H9 (cell line): Measurements from ENCODE around the gene MAP3K5. TPM values are rescaled to one million over a fixed set of nuclear protein-coding genes. Genes with fewer than 3 reads are reported as not detected.

Experiments used
- DNase-seq: peaks from one replicate; pipeline ENCODE4 v3.0.0-alpha.2; 2017
- H2AFZ ChIP-seq: one replicate; pipeline ENCODE4 v1.6.1; 2013; ENCODE audit warnings: mild to moderate bottlenecking, low read length, control low read depth, moderate library complexity
- H2AK5ac ChIP-seq: 2 replicates; pipeline ENCODE4 v1.6.1; 2013; ENCODE audit warnings: low read length, control low read depth, mixed read lengths; ENCODE audit not compliant: insufficient read length
- H2BK120ac ChIP-seq: one replicate; pipeline ENCODE4 v1.6.1; 2013; ENCODE audit warnings: low read depth, mild to moderate bottlenecking, low read length, control low read depth, inconsistent platforms; ENCODE audit not compliant: poor library complexity, severe bottlenecking
- H2BK12ac ChIP-seq: 2 replicates; pipeline ENCODE4 v1.6.1; 2013; ENCODE audit warnings: low read length, control low read depth, mixed read lengths, low read depth; ENCODE audit not compliant: insufficient read length
- H2BK15ac ChIP-seq: 2 replicates; pipeline ENCODE4 v1.6.1; 2013; ENCODE audit warnings: low read depth, low read length, control low read depth
- H2BK20ac ChIP-seq: one replicate; pipeline ENCODE4 v1.6.1; 2013; ENCODE audit warnings: low read depth, mild to moderate bottlenecking, low read length, control low read depth, inconsistent platforms; ENCODE audit not compliant: poor library complexity, severe bottlenecking
- H2BK5ac ChIP-seq: 2 replicates; pipeline ENCODE4 v1.6.1; 2013; ENCODE audit warnings: low read length, control low read depth, mixed read lengths; ENCODE audit not compliant: insufficient read length
- H3K14ac ChIP-seq: 2 replicates; pipeline ENCODE4 v1.6.1; 2013; ENCODE audit warnings: low read length, control low read depth; ENCODE audit not compliant: insufficient read depth
- H3K18ac ChIP-seq: 2 replicates; pipeline ENCODE4 v1.6.1; 2013; ENCODE audit warnings: low read depth, mild to moderate bottlenecking, mixed read lengths, low read length, control low read depth; ENCODE audit not compliant: insufficient read length
- H3K23ac ChIP-seq: 2 replicates; pipeline ENCODE4 v1.6.1; 2013; ENCODE audit warnings: low read length, control low read depth, mixed read lengths, low read depth; ENCODE audit not compliant: insufficient read length
- H3K23me2 ChIP-seq: 2 replicates; pipeline ENCODE4 v1.6.1; 2013; ENCODE audit warnings: low read depth, mild to moderate bottlenecking, mixed read lengths, low read length, control low read depth; ENCODE audit not compliant: insufficient read length, poor library complexity, severe bottlenecking
- H3K27ac ChIP-seq: 2 replicates; pipeline ENCODE4 v1.5.1; 2013; ENCODE audit warnings: low read length, control low read depth, mixed read lengths, low read depth; ENCODE audit not compliant: insufficient read length
- H3K27me3 ChIP-seq: 2 replicates; pipeline ENCODE4 v1.6.1; 2013; ENCODE audit warnings: low read length, control low read depth, inconsistent platforms; ENCODE audit not compliant: insufficient read depth
- H3K4ac ChIP-seq: 2 replicates; pipeline ENCODE4 v1.6.1; 2013; ENCODE audit warnings: low read depth, mild to moderate bottlenecking, control low read depth, inconsistent platforms, low read length, moderate library complexity
- H3K4me1 ChIP-seq: 2 replicates; pipeline ENCODE4 v1.6.1; 2013; ENCODE audit warnings: low read length, control low read depth, inconsistent platforms; ENCODE audit not compliant: insufficient read depth
- H3K4me2 ChIP-seq: 2 replicates; pipeline ENCODE4 v1.6.1; 2013; ENCODE audit warnings: low read length, control low read depth, mixed read lengths; ENCODE audit not compliant: insufficient read length, insufficient read depth
- H3K56ac ChIP-seq: 2 replicates; pipeline ENCODE4 v1.6.1; 2013; ENCODE audit warnings: low read depth, mild to moderate bottlenecking, mixed read lengths, low read length, control low read depth; ENCODE audit not compliant: insufficient read length
- H3K79me1 ChIP-seq: 2 replicates; pipeline ENCODE4 v1.6.1; 2013; ENCODE audit warnings: low read depth, mild to moderate bottlenecking, moderate library complexity, low read length, control low read depth, inconsistent platforms; ENCODE audit not compliant: insufficient read depth, poor library complexity, severe bottlenecking
- H3K79me2 ChIP-seq: 2 replicates; pipeline ENCODE4 v1.6.1; 2013; ENCODE audit warnings: low read length, control low read depth, inconsistent platforms; ENCODE audit not compliant: insufficient read depth
- H3K9ac ChIP-seq: 2 replicates; pipeline ENCODE4 v1.6.1; 2013; ENCODE audit warnings: low read length, control low read depth, mixed read lengths; ENCODE audit not compliant: insufficient read length; ENCODE audit errors: extremely low read depth
- H3K9me3 ChIP-seq: one replicate; pipeline ENCODE4 v1.6.1; 2013; ENCODE audit warnings: low read depth, low read length, inconsistent platforms; ENCODE audit not compliant: control insufficient read depth
- H3T11ph ChIP-seq: one replicate; pipeline ENCODE4 v1.6.1; 2013; ENCODE audit warnings: mild to moderate bottlenecking, low read length, control low read depth, inconsistent platforms
- H4K20me1 ChIP-seq: one replicate; pipeline ENCODE4 v1.6.1; 2013; ENCODE audit not compliant: control insufficient read depth, insufficient read length, insufficient read depth
- H4K5ac ChIP-seq: 2 replicates; pipeline ENCODE4 v1.6.1; 2013; ENCODE audit warnings: low read depth, mild to moderate bottlenecking, mixed read lengths, low read length, control low read depth; ENCODE audit not compliant: insufficient read length
- H4K8ac ChIP-seq: replicated peaks from 2 replicates; pipeline ENCODE4 v1.6.1; 2013; ENCODE audit warnings: low read length, control low read depth, mixed read lengths, low read depth; ENCODE audit not compliant: insufficient read length
- H4K91ac ChIP-seq: 2 replicates; pipeline ENCODE4 v1.6.1; 2013; ENCODE audit warnings: low read depth, mild to moderate bottlenecking, moderate library complexity, mixed read lengths, low read length, control low read depth; ENCODE audit not compliant: insufficient read length
- H3K27ac Mint-ChIP-seq, 3 experiments: 2 replicates in 2 of 3; 3 replicates in 1 of 3; pipeline ENCODE4 v1.8.0; 2020 to 2021; ENCODE audit warnings: mixed read lengths in 3 of 3, mild to moderate bottlenecking in 1 of 3, moderate library complexity in 1 of 3
- H3K27me3 Mint-ChIP-seq: 2 replicates; pipeline ENCODE4 v1.8.0; 2021; ENCODE audit warnings: low read depth, mild to moderate bottlenecking, moderate library complexity, mixed read lengths
- H3K36me3 Mint-ChIP-seq, 3 experiments: 2 replicates in 2 of 3; 3 replicates in 1 of 3; pipeline ENCODE4 v1.8.0; 2020 to 2021; ENCODE audit warnings: low read depth in 3 of 3, mixed read lengths in 3 of 3; ENCODE audit not compliant: insufficient read depth in 1 of 3
- H3K4me1 Mint-ChIP-seq, 2 experiments: 2 replicates each; pipeline ENCODE4 v1.8.0; 2020; ENCODE audit warnings: mixed read lengths in 2 of 2
- H3K4me3 Mint-ChIP-seq, 2 experiments: 2 replicates in 1 of 2; 3 replicates in 1 of 2; pipeline ENCODE4 v1.8.0; 2020 to 2021; ENCODE audit warnings: mild to moderate bottlenecking in 2 of 2, mixed read lengths in 2 of 2, moderate library complexity in 1 of 2
- H3K9me3 Mint-ChIP-seq, 2 experiments: 2 replicates in 1 of 2; 3 replicates in 1 of 2; pipeline ENCODE4 v1.8.0; 2020; ENCODE audit warnings: mild to moderate bottlenecking in 2 of 2, mixed read lengths in 2 of 2, moderate library complexity in 1 of 2
- CTCF ChIP-seq: fragments of 200-600 bp; sonication (generic); conservative IDR thresholded peaks from 3 replicates; pipeline ENCODE4 v1.8.0; 2021; ENCODE audit warnings: antibody characterized with exemption, mild to moderate bottlenecking
- WGBS: extraction: QIAGEN DNeasy Blood & Tissue Kit; methylation state at CpG from one replicate; pipeline ENCODE4 v1.1.7; 2013; ENCODE audit warnings: missing lambda C conversion rate, low lambda C conversion rate, mixed read lengths; ENCODE audit not compliant: insufficient read length; ENCODE audit errors: extremely low coverage; 5-methylcytosine and 5-hydroxymethylcytosine counted together
- total RNA-seq: library from RNA; stranded (reverse); gene quantifications from 2 replicates; pipeline ENCODE4 v1.2.1, GENCODE V29; 2021

The MAP3K5 gene
- total RNA-seq, 1 experiment from 2014 or later, result 1.6 TPM

- Histone ChIP-seq H3K27me3 (no peaks in the 10 kb centered on the region), H2AK5ac (no peak overlapping the region), H3K4me2 (no peak overlapping the region), H3K9me3 (no peaks in the 10 kb centered on the region), H3K4me1 (peaks cover 20% of the 10 kb centered on the region), H3K79me2 (peaks cover 4% of the 10 kb centered on the region; the same call in 1 of the 2 replicates), H2AFZ (no peak overlapping the region), H2BK20ac (no peak overlapping the region), H2BK15ac (no peak overlapping the region), H3K79me1 (peaks cover 2% of the 10 kb centered on the region), H3K9ac (no peak overlapping the region), H2BK120ac (no peak overlapping the region), H3K18ac (no peak overlapping the region), H4K20me1 (no peaks in the 10 kb centered on the region), H3K23ac (no peak overlapping the region), H4K5ac (no peak overlapping the region), H3K23me2 (no peaks in the 10 kb centered on the region), H4K8ac (no peak overlapping the region), H2BK12ac (no peak overlapping the region), H3K56ac (no peak overlapping the region), H3K4ac (no peak overlapping the region), H4K91ac (no peak overlapping the region), H3K14ac (no peak overlapping the region), H3T11ph (no peak overlapping the region), H2BK5ac (no peak overlapping the region), H3K27ac (no peak overlapping the region)
- Mint-ChIP-seq H3K27ac (peak overlapping the region; percentile 71 to 91 (median 87); a peak in 6 of 7 replicates), H3K4me3 (peak overlapping the region; percentile 7 to 64; a peak in 4 of 5 replicates), H3K27me3 (no peaks in the 10 kb centered on the region), H3K4me1 (peaks cover 47 to 61% of the 10 kb centered on the region in 2 experiments), H3K36me3 (peaks cover 0 to 4% (median 2%) of the 10 kb centered on the region in 3 experiments; a peak in 2 of 7 replicates), H3K9me3 (no peaks in the 10 kb centered on the region)
- TF ChIP-seq CTCF, result peak; percentile 55; the same call in 2 of the 3 replicates
- WGBS, result no CpG with 5 or more reads among the region's 16 CpGs
- DNase-seq, result peak; percentile 84
Observed at GRCh38 chr6:136526196-136526930, 265.9 kb downstream of the MAP3K5 start.
